Smooth muscle cell (in vitro differentiated cells): ENCODE results near the gene UNC13C. TPM values are rescaled to one million over a fixed set of nuclear protein-coding genes. Genes with fewer than 3 reads are reported as not detected.

Experiments
- DNase-seq: peaks from one replicate; lab custom pipeline; 2025; ENCODE audit not compliant: unreplicated experiment; lab: John Stamatoyannopoulos, UW
- H2AFZ ChIP-seq: fragments of 200-600 bp; sonication (generic); 2 replicates; pipeline ENCODE4 v1.6.0; 2016; ENCODE audit warnings: antibody characterized with exemption, low read depth, mild to moderate bottlenecking
- H3F3A ChIP-seq: fragments of 200-600 bp; sonication (generic); 2 replicates; pipeline ENCODE4 v1.6.0; 2017; ENCODE audit warnings: antibody characterized with exemption, low read depth
- H3K27ac ChIP-seq: fragments of 200-600 bp; sonication (generic); 2 replicates; pipeline ENCODE4 v1.5.1; 2016; ENCODE audit warnings: low read depth, mild to moderate bottlenecking
- H3K27me3 ChIP-seq: fragments of 200-600 bp; sonication (generic); 2 replicates; pipeline ENCODE4 v1.6.1; 2016; ENCODE audit warnings: low read depth, mild to moderate bottlenecking
- H3K36me3 ChIP-seq: fragments of 200-600 bp; sonication (generic); 2 replicates; pipeline ENCODE4 v1.5.1; 2016; ENCODE audit warnings: low read depth
- H3K4me1 ChIP-seq: fragments of 200-600 bp; sonication (generic); 2 replicates; pipeline ENCODE4 v1.5.1; 2016; ENCODE audit warnings: low read depth
- H3K4me2 ChIP-seq: fragments of 200-600 bp; sonication (generic); 2 replicates; pipeline ENCODE4 v1.6.0; 2016; ENCODE audit warnings: mild to moderate bottlenecking
- H3K4me3 ChIP-seq: fragments of 200-600 bp; sonication (generic); 2 replicates; pipeline ENCODE4 v1.5.1; 2016; ENCODE audit warnings: mild to moderate bottlenecking
- H3K79me2 ChIP-seq: fragments of 200-600 bp; sonication (generic); 2 replicates; pipeline ENCODE4 v1.6.0; 2016; ENCODE audit warnings: low read depth, mild to moderate bottlenecking
- H3K9ac ChIP-seq: fragments of 200-600 bp; sonication (generic); 2 replicates; pipeline ENCODE4 v1.6.0; 2016; ENCODE audit warnings: low read depth
- H3K9me3 ChIP-seq: fragments of 200-600 bp; sonication (generic); replicated peaks from 2 replicates; pipeline ENCODE4 v1.5.1; 2016; ENCODE audit warnings: low read depth
- H4K20me1 ChIP-seq: fragments of 200-600 bp; sonication (generic); 2 replicates; pipeline ENCODE4 v1.6.0; 2016; ENCODE audit warnings: low read depth
- CTCF ChIP-seq: fragments of 200-600 bp; sonication (generic); IDR thresholded peaks from 2 replicates; pipeline ENCODE4 v1.5.1; 2017; ENCODE audit warnings: borderline replicate concordance, mild to moderate bottlenecking, antibody characterized with exemption; ENCODE audit not compliant: insufficient read depth, poor library complexity, severe bottlenecking
- WGBS: methylation state at CpG from one replicate; pipeline ENCODE4 v1.1.7; 2016; ENCODE audit warnings: low lambda C conversion rate; 5-methylcytosine and 5-hydroxymethylcytosine counted together
- polyA plus RNA-seq: library from polyadenylated mRNA; unstranded; fragments of >200 nt; fragmentation: Nextera tagmentation; extraction: Ambion mirVana; gene quantifications from 2 replicates; pipeline ENCODE4 v1.2.1, GENCODE V29; 2016
- total RNA-seq: library from RNA; depleted of rRNA; stranded (reverse); fragments of >200 nt; gene quantifications from 2 replicates; pipeline ENCODE4 v1.2.3, GENCODE V29; 2014

UNC13C gene
- total and polyA plus RNA-seq, 2 experiments from 2014 or later, result 0.85 to 4.0 TPM

DNA sequence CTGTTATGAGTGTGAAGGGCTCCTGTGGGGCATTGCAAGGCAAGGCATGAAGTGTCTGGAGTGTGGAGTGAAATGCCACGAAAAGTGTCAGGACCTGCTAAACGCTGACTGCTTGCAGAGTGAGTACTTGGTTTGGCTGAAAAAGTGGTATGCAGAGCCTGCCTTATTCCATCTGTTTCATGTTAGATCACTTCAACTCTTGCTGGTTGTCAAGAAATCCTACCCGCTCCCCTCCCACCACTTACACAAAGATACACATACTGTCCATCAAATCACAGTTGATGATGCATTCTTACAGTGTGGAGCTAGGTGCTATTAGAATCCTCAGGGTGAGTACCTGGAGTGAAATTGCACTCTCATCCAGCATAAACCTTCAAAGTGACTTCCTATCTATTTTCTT is 272.1 kb downstream of the UNC13C start:
- H3K9me3 ChIP-seq, result no peaks in the 10 kb centered on the region
- H3K36me3 ChIP-seq, result no peaks in the 10 kb centered on the region
- no peak overlapping the region for H3K4me3 ChIP-seq
- H3K79me2 ChIP-seq, result no peaks in the 10 kb centered on the region
- no peak overlapping the region for H3K27ac ChIP-seq
- H3K27me3 ChIP-seq, result no peaks in the 10 kb centered on the region
- no peak for DNase-seq
- no peaks in the 10 kb centered on the region for H3F3A ChIP-seq
- TF ChIP-seq CTCF, result no peak
- 78% methylated on average over 3 of the region's 3 CpGs for WGBS
- no peak overlapping the region for H2AFZ ChIP-seq
- H3K4me1 ChIP-seq, result no peaks in the 10 kb centered on the region
- H3K4me2 ChIP-seq, result no peak overlapping the region
- H3K9ac ChIP-seq, result no peak overlapping the region
- H4K20me1 ChIP-seq, result no peaks in the 10 kb centered on the region

GRCh38 chr15:54256190-54256589 is 277.9 kb downstream of the UNC13C start:
- Histone ChIP-seq H3K9ac (no peak overlapping the region), H3K4me1 (no peaks in the 10 kb centered on the region), H3K9me3 (no peaks in the 10 kb centered on the region), H4K20me1 (no peaks in the 10 kb centered on the region), H3F3A (no peaks in the 10 kb centered on the region), H2AFZ (no peak overlapping the region), H3K36me3 (no peaks in the 10 kb centered on the region), H3K79me2 (no peaks in the 10 kb centered on the region), H3K4me3 (no peak overlapping the region), H3K27ac (no peak overlapping the region), H3K27me3 (no peaks in the 10 kb centered on the region), H3K4me2 (no peak overlapping the region)
- 76% methylated on average over 6 of the region's 6 CpGs for WGBS
- no peak for TF ChIP-seq CTCF
- DNase-seq, result no peak

DNA sequence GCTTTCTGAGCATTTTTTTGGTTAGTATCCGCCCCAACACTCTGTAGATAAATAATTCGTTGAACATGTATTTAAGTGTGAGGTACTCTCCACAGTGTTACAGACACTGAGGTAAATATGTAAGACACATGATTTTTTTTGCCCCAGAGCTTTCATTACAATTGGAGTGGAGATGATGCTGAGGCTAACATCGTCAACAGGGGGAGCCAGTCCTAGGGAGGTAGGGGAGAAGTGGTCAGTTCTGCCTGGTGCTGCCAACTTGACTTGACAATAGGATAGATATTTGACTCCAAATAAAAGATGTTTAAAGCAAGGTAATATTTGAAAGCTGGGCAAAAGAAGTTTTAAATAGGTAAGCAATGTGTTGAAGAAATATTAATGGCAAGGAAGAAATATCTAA is 295.7 kb downstream of the UNC13C start:
- no peak overlapping the region for H2AFZ ChIP-seq
- no peaks in the 10 kb centered on the region for H3F3A ChIP-seq
- TF ChIP-seq CTCF, result no peak
- no peak for DNase-seq
- no peak overlapping the region for H3K4me3 ChIP-seq
- H4K20me1 ChIP-seq, result no peaks in the 10 kb centered on the region
- no peak overlapping the region for H3K9ac ChIP-seq
- peaks cover 3% of the 10 kb centered on the region for H3K9me3 ChIP-seq
- H3K27me3 ChIP-seq, result no peaks in the 10 kb centered on the region
- H3K4me2 ChIP-seq, result no peak overlapping the region
- no peaks in the 10 kb centered on the region for H3K79me2 ChIP-seq
- WGBS, result 27% methylated on average over 3 of the region's 3 CpGs
- H3K27ac ChIP-seq, result no peak overlapping the region
- H3K36me3 ChIP-seq, result no peaks in the 10 kb centered on the region
- no peaks in the 10 kb centered on the region for H3K4me1 ChIP-seq

- no peaks in the 10 kb centered on the region for H3K36me3 ChIP-seq
- DNase-seq, result no peak
- no peak for TF ChIP-seq CTCF
- no peak overlapping the region for H3K27ac ChIP-seq
- no peaks in the 10 kb centered on the region for H4K20me1 ChIP-seq
- no peaks in the 10 kb centered on the region for H3K79me2 ChIP-seq
- H3K4me2 ChIP-seq, result no peak overlapping the region
- H3K4me3 ChIP-seq, result no peak overlapping the region
- no peaks in the 10 kb centered on the region for H3K9me3 ChIP-seq
- no peaks in the 10 kb centered on the region for H3K4me1 ChIP-seq
- no peaks in the 10 kb centered on the region for H3F3A ChIP-seq
- H3K27me3 ChIP-seq, result no peaks in the 10 kb centered on the region
- H2AFZ ChIP-seq, result no peak overlapping the region
- H3K9ac ChIP-seq, result no peak overlapping the region
- WGBS, result 69% methylated on average over 4 of the region's 4 CpGs
Measured at GRCh38 chr15:54277834-54278233, 299.6 kb downstream of the UNC13C start.
